Psoas muscle (tissue), 8 donors: ENCODE data around the gene TTBK2. TPM values are rescaled to one million over a fixed set of nuclear protein-coding genes. Genes with fewer than 3 reads are reported as not detected.

Experiments
- ATAC-seq, 4 donors: fragments of 200-7000 bp; cut with Tn5 transposase; one replicate each; pipeline ENCODE4 v1.9.1; 2020; ENCODE audit warnings: moderate library complexity in 3 of 4, mild to moderate bottlenecking in 2 of 4
- DNase-seq, 2 donors: peaks; one replicate each; pipeline ENCODE4 v3.0.0-alpha.2; 2020
- H3K27ac ChIP-seq: fragments of 200-600 bp; one replicate; pipeline ENCODE4 v1.8.0; 2022
- H3K27me3 ChIP-seq, 3 donors: fragments of 200-600 bp in 1 of 3; one replicate each; pipeline versions ENCODE4 v1.6.1 to v1.8.0; 2013 to 2022; ENCODE audit warnings: low read length in 2 of 3, mild to moderate bottlenecking in 2 of 3, moderate library complexity in 1 of 3; ENCODE audit not compliant: insufficient read depth in 3 of 3
- H3K36me3 ChIP-seq, 2 donors: fragments of 200-600 bp in 1 of 2; one replicate each; pipeline versions ENCODE4 v1.6.1 to v1.8.0; 2013 to 2022; ENCODE audit warnings: low read depth in 1 of 2, mild to moderate bottlenecking in 1 of 2, moderate library complexity in 1 of 2; ENCODE audit not compliant: insufficient read depth in 1 of 2
- H3K4me1 ChIP-seq: fragments of 200-600 bp; one replicate; pipeline ENCODE4 v1.8.0; 2022
- H3K4me3 ChIP-seq: fragments of 200-600 bp; one replicate; pipeline ENCODE4 v1.8.0; 2022; ENCODE audit warnings: mild to moderate bottlenecking
- H3K9me3 ChIP-seq: fragments of 200-600 bp; one replicate; pipeline ENCODE4 v1.8.0; 2022
- WGBS, 3 donors: extraction: QIAGEN DNeasy Blood & Tissue Kit; methylation state at CpG; one replicate each; pipeline versions ENCODE4 v1.1.6 to v1.1.7; 2013; 5-methylcytosine and 5-hydroxymethylcytosine counted together
- intact Hi-C, 2 donors: fragments of 100-400 bp; cut with DNase I; formaldehyde crosslinking; loops; one replicate each; pipeline versions ENCODE4 v1.11.0 to v1.14.2; 2022
- polyA plus RNA-seq, 3 donors: library from polyadenylated mRNA; stranded (reverse); fragments of 200-250 nt; gene quantifications; one replicate each; pipeline ENCODE4 v1.2.3, GENCODE V29; 2013
- total RNA-seq, 4 donors: library from RNA; stranded (reverse); fragmentation: NEBNext Ultra II Directional in 2 of 4; extraction: Animal tissue kit (Norgen Biotek cat#: 25700) in 2 of 4; gene quantifications; one replicate each; pipeline versions ENCODE4 v1.2.1 to v1.2.4, GENCODE V29; 2021 to 2023
- TF ChIP-seq, protein P1 (sequence below): fragments of 200-600 bp; IDR thresholded peaks from one replicate; pipeline ENCODE4 v1.8.0; 2022; ENCODE audit warnings: antibody characterized with exemption
- donor health status: healthy with polysubstance abuse.
- donor health status: DM: no; HTN: no; CAD: no; lungs with moderate emphysema.
- donor health status: Bipolar disorder and iron deficiency.
- donor health status: healthy.
- donor health status: DM: yes; HTN: yes; CAD: no.
- donor health status: DM: no; HTN: no; CAD: no.
- donor health status: DM: no; HTN: no; CAD: no.
- donor health status: DM: yes; HTN: yes; CAD: no.

Gene TTBK2
- total and polyA plus RNA-seq, 7 donors: 1.4 to 23.0 (median 15.8) TPM

DNA sequence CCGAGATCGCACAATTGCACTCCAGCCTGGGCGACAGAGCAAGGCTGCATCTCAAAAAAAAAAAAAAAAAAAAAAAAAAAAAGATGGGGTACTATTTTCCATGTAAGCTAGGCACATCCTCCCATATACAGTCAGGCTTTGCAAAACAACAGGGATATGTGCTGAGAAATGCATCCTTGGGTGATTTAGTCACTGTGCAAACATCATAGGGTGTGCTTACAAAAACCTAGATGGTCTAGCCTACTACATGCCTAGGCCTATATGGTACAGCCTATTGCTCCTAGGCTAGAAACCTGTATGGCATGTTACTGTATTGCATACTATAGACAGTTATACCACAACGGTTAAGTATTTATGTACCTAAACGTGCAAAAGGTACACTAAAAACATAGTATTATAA, 75.0 kb downstream of the TTBK2 start:
- intact Hi-C loops: no loop called here
- ATAC-seq (no peak), DNase-seq (no peak)
- Histone ChIP-seq H3K4me3 (no peak overlapping the region), H3K36me3 (peaks cover 0 to 16% of the 10 kb centered on the region in 2 donors), H3K27me3 (no peaks in the 10 kb centered on the region), H3K27ac (no peak overlapping the region), H3K9me3 (peaks cover 8% of the 10 kb centered on the region), H3K4me1 (no peaks in the 10 kb centered on the region)
- 93 to 95% (median 94%) methylated on average over 5 of the region's 5 CpGs for WGBS, 3 donors
- TF ChIP-seq, protein P1, sequence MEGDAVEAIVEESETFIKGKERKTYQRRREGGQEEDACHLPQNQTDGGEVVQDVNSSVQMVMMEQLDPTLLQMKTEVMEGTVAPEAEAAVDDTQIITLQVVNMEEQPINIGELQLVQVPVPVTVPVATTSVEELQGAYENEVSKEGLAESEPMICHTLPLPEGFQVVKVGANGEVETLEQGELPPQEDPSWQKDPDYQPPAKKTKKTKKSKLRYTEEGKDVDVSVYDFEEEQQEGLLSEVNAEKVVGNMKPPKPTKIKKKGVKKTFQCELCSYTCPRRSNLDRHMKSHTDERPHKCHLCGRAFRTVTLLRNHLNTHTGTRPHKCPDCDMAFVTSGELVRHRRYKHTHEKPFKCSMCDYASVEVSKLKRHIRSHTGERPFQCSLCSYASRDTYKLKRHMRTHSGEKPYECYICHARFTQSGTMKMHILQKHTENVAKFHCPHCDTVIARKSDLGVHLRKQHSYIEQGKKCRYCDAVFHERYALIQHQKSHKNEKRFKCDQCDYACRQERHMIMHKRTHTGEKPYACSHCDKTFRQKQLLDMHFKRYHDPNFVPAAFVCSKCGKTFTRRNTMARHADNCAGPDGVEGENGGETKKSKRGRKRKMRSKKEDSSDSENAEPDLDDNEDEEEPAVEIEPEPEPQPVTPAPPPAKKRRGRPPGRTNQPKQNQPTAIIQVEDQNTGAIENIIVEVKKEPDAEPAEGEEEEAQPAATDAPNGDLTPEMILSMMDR: no peak

GRCh38 chr15:42843699-42844098, 76.9 kb downstream of the TTBK2 start:
- Histone ChIP-seq H3K4me3 (no peak overlapping the region), H3K4me1 (no peaks in the 10 kb centered on the region), H3K27ac (no peak overlapping the region), H3K27me3 (no peaks in the 10 kb centered on the region), H3K9me3 (peaks cover 8% of the 10 kb centered on the region), H3K36me3 (peaks cover 0 to 23% of the 10 kb centered on the region in 2 donors)
- ATAC-seq: no peak
- intact Hi-C loops: no loop called here
- TF ChIP-seq, protein P1: no peak
- WGBS, 3 donors: 97 to 99% (median 98%) methylated on average over 4 of the region's 4 CpGs
- no peak for DNase-seq

- 93 to 100% (median 97%) methylated on average over 1 of the region's 1 CpG for WGBS, 3 donors
- Histone ChIP-seq H3K27me3 (no peaks in the 10 kb centered on the region), H3K9me3 (no peaks in the 10 kb centered on the region), H3K4me3 (no peak overlapping the region), H3K36me3 (peaks cover 3 to 26% of the 10 kb centered on the region in 2 donors), H3K27ac (no peak overlapping the region), H3K4me1 (no peaks in the 10 kb centered on the region)
- intact Hi-C loops: no loop called here
- DNase-seq (no peak), ATAC-seq (no peak)
- TF ChIP-seq, protein P1: no peak
Observed at GRCh38 chr15:42836251-42836650, 84.3 kb downstream of the TTBK2 start.

GRCh38 chr15:42832576-42832975, 88.0 kb downstream of the TTBK2 start:
- peaks cover 3 to 10% of the 10 kb centered on the region in 2 donors for H3K36me3 ChIP-seq
- no peaks in the 10 kb centered on the region for H3K9me3 ChIP-seq
- DNase-seq: no peak
- H3K4me1 ChIP-seq: peaks cover 5% of the 10 kb centered on the region
- TF ChIP-seq, protein P1: no peak
- H3K27ac ChIP-seq: no peak overlapping the region
- no peak for ATAC-seq
- intact Hi-C loops: no loop called here
- no peaks in the 10 kb centered on the region for H3K27me3 ChIP-seq
- WGBS, 3 donors: 79 to 83% (median 81%) methylated on average over 5 of the region's 5 CpGs
- H3K4me3 ChIP-seq: no peak overlapping the region

DNA sequence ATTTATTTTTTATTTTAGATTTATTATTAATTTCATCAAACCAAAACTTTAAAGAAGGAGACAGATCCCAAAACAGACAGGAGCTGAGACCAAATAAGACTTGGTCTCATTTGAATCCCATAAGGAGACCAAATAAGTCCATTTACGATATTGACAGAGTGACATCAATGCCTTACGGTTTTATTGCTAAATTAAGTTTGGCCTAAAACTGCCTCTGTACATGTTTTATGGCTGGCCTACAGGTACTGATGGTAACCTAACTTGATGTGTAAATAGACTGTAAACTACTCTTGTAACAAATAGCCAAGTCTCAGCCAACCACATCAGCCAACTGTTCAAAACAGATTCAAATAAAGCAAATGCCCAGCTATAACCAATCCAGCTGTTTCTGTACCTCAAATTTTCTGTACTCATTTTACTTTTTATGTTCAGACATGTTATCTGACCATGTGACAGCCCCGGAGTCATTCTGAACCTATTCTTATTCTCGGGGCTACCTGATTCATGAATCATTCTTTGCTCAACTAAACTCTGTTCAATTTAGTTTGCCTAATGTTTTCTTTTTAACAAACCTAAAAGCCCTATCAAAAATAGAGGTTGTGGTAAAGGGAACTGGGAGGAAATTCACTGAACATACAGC, 94.2 kb downstream of the TTBK2 start:
- TF ChIP-seq, protein P1: no peak
- Histone ChIP-seq H3K9me3 (no peaks in the 10 kb centered on the region), H3K4me1 (peaks cover 5% of the 10 kb centered on the region), H3K27ac (no peak overlapping the region), H3K27me3 (no peaks in the 10 kb centered on the region), H3K36me3 (peaks cover 0 to 22% of the 10 kb centered on the region in 2 donors), H3K4me3 (no peak overlapping the region)
- ATAC-seq: no peak
- DNase-seq: no peak
- WGBS, 3 donors: 75 to 87% (median 78%) methylated on average over 4 of the region's 4 CpGs
- intact Hi-C loops: no loop called here
